ENCODE data around the gene ARHGAP45. TPM values are rescaled to one million over a fixed set of nuclear protein-coding genes. Genes with fewer than 3 reads are reported as not detected.

ARHGAP45 gene
- total and polyA plus RNA-seq, 9 of the 15 experiments (the other 6 are each of a cell fraction or from before 2014, with no cell fraction given), result 0.08 to 22.1 (median 4.2) TPM

DNA sequence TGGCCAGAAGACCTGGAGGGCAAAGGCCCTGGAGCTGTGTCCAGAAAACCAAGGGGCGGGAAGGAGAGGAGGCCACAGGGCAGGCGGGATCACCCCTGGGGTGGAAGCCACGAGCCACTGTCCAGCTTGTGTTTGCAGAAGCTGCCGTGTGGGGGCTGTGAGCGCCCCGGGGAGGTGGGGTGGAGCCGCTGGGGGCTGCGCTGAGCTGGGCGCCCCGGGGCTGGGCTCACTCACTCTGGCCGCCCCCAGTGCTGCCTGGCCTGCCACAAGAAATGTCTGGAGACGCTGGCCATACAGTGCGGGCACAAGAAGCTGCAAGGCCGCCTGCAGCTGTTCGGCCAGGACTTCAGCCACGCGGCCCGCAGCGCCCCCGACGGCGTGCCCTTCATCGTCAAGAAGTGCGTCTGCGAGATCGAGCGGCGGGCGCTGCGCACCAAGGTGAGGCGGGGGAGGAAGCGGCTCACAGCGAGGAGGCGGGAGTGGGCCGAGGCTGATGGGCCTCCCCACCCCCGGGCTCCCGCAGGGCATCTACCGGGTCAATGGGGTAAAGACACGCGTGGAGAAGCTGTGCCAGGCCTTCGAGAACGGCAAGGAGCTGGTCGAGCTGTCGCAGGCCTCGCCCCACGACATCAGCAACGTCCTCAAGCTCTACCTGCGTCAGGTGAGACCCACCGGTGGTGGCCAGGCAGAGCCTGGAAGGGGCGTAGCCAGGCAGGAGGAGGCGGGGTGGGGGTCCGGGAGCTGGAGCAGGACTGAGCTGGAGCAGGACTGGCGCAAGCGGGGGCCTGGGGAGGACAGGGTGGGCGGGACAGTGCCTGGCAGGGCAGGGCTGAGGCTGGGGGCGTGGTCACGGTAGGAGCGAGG is 14.6 kb downstream of the ARHGAP45 start (continued):
- TF ChIP-seq NR3C1 (CRISPR knock-in tag; IDR thresholded peaks at IDR 0.05) (peak; percentile 44; the same call in 1 of the 2 replicates), CREB1 (IDR thresholded peaks at IDR 0.05) (no peak), CREB1 (CRISPR knock-in tag; IDR thresholded peaks at IDR 0.05) (0 out of 2 replicates have a peak, but pooled peaks have one; percentile 11), SLC30A9 (CRISPR knock-in tag; IDR thresholded peaks at IDR 0.05) (no peak), ZKSCAN1 (IDR thresholded peaks at IDR 0.05; ENCODE audit: low read depth, low read length) (no peak), EGR1 (conservative IDR thresholded peaks at IDR 0.05) (0 out of 2 replicates have a peak, but pooled peaks have one; percentile 16), POLR2G (IDR thresholded peaks at IDR 0.05; ENCODE audit: low read depth, low read length) (0 out of 2 replicates have a peak, but pooled peaks have one; percentile 40), ZNF282 (CRISPR knock-in tag; IDR thresholded peaks at IDR 0.05) (peak; percentile 54; the same call in 1 of the 2 replicates), RBM22 (IDR thresholded peaks at IDR 0.05; ENCODE audit: low read depth, low read length, poor library complexity, severe bottlenecking) (peak; percentile 38), ILK (tag; IDR thresholded peaks at IDR 0.05; ENCODE audit: borderline replicate concordance, low read depth) (no peak), SRSF7 (optimal IDR thresholded peaks at IDR 0.05; ENCODE audit: low read depth, low read length) (no peak), HDGF (IDR thresholded peaks at IDR 0.05) (0 out of 2 replicates have a peak, but pooled peaks have one; percentile 19)
- TF ChIP-seq, protein P1, sequence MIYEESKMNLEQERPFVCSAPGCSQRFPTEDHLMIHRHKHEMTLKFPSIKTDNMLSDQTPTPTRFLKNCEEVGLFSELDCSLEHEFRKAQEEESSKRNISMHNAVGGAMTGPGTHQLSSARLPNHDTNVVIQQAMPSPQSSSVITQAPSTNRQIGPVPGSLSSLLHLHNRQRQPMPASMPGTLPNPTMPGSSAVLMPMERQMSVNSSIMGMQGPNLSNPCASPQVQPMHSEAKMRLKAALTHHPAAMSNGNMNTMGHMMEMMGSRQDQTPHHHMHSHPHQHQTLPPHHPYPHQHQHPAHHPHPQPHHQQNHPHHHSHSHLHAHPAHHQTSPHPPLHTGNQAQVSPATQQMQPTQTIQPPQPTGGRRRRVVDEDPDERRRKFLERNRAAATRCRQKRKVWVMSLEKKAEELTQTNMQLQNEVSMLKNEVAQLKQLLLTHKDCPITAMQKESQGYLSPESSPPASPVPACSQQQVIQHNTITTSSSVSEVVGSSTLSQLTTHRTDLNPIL (CRISPR knock-in tag; IDR thresholded peaks at IDR 0.05), result no peak
- TF ChIP-seq, protein P2, sequence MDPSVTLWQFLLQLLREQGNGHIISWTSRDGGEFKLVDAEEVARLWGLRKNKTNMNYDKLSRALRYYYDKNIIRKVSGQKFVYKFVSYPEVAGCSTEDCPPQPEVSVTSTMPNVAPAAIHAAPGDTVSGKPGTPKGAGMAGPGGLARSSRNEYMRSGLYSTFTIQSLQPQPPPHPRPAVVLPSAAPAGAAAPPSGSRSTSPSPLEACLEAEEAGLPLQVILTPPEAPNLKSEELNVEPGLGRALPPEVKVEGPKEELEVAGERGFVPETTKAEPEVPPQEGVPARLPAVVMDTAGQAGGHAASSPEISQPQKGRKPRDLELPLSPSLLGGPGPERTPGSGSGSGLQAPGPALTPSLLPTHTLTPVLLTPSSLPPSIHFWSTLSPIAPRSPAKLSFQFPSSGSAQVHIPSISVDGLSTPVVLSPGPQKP (CRISPR knock-in tag; IDR thresholded peaks at IDR 0.05), result 0 out of 2 replicates have a peak, but pooled peaks have one; percentile 32
- TF ChIP-seq, protein P3, sequence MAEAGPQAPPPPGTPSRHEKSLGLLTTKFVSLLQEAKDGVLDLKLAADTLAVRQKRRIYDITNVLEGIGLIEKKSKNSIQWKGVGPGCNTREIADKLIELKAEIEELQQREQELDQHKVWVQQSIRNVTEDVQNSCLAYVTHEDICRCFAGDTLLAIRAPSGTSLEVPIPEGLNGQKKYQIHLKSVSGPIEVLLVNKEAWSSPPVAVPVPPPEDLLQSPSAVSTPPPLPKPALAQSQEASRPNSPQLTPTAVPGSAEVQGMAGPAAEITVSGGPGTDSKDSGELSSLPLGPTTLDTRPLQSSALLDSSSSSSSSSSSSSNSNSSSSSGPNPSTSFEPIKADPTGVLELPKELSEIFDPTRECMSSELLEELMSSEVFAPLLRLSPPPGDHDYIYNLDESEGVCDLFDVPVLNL (CRISPR knock-in tag; IDR thresholded peaks at IDR 0.05; ENCODE audit: low read depth), result 0 out of 2 replicates have a peak, but pooled peaks have one; percentile 20
